NCI-H2107 treated with DMSO at 0.1 percent for 48 hours (cell line): ENCODE data around the gene OPRD1.

ENCODE experiments used
- DNase-seq: peaks from one replicate; lab custom pipeline; 2025; ENCODE audit not compliant: unreplicated experiment; lab: John Stamatoyannopoulos, UW

OPRD1 gene

GRCh38 chr1:28882009-28882628 lies 70.1 kb downstream of the OPRD1 start:
- DNase-seq, result peak; percentile 99

- DNase-seq, result no peak
Observed at GRCh38 chr1:28883242-28883616, 71.3 kb downstream of the OPRD1 start.

- DNase-seq, result no peak
Observed at GRCh38 chr1:28885472-28885877, 73.5 kb downstream of the OPRD1 start.

- DNase-seq, result no peak
Observed at GRCh38 chr1:28885977-28886730, 74.2 kb downstream of the OPRD1 start.

GRCh38 chr1:28886731-28887418 lies 74.9 kb downstream of the OPRD1 start:
- peak; percentile 56 for DNase-seq

- DNase-seq, result no peak
Observed at GRCh38 chr1:28887419-28887834, 75.5 kb downstream of the OPRD1 start.

- no peak for DNase-seq
Observed at GRCh38 chr1:28887835-28888682, 76.1 kb downstream of the OPRD1 start.

GRCh38 chr1:28888915-28889314 lies 76.9 kb downstream of the OPRD1 start:
- DNase-seq, result no peak

- no peak for DNase-seq
Observed at GRCh38 chr1:28889357-28889756, 77.4 kb downstream of the OPRD1 start.

- DNase-seq, result no peak
Observed at GRCh38 chr1:28890435-28890834, 78.5 kb downstream of the OPRD1 start.

GRCh38 chr1:28890836-28891235 lies 78.9 kb downstream of the OPRD1 start:
- no peak for DNase-seq

- no peak for DNase-seq
Observed at GRCh38 chr1:28891256-28891655, 79.3 kb downstream of the OPRD1 start.

GRCh38 chr1:28893403-28894102 lies 81.6 kb downstream of the OPRD1 start:
- no peak for DNase-seq

GRCh38 chr1:28894785-28895184 lies 82.8 kb downstream of the OPRD1 start:
- DNase-seq, result no peak

GRCh38 chr1:28895896-28896608 lies 84.1 kb downstream of the OPRD1 start:
- DNase-seq, result no peak

- DNase-seq, result no peak
Observed at GRCh38 chr1:28896609-28896986, 84.6 kb downstream of the OPRD1 start.

- DNase-seq, result no peak
Observed at GRCh38 chr1:28897789-28898188, 85.8 kb downstream of the OPRD1 start.

- no peak for DNase-seq
Observed at GRCh38 chr1:28898405-28898881, 86.5 kb downstream of the OPRD1 start.

- no peak for DNase-seq
Observed at GRCh38 chr1:28899267-28899666, 87.3 kb downstream of the OPRD1 start.

GRCh38 chr1:28900562-28900961 lies 88.6 kb downstream of the OPRD1 start:
- DNase-seq, result no peak
